HFFc6 (cell line): ENCODE data around the gene CPS1. TPM values are rescaled to one million over a fixed set of nuclear protein-coding genes. Genes with fewer than 3 reads are reported as not detected.

Experiments
- DNase-seq: peaks from one replicate; pipeline ENCODE4 v3.0.0-alpha.2; 2018
- H3K27ac Mint-ChIP-seq: 2 replicates; pipeline ENCODE4 v1.8.0; 2020; ENCODE audit warnings: mild to moderate bottlenecking, mixed read lengths
- H3K27me3 Mint-ChIP-seq: 2 replicates; pipeline ENCODE4 v1.8.0; 2021; ENCODE audit warnings: mild to moderate bottlenecking, moderate library complexity, mixed read lengths; ENCODE audit not compliant: insufficient read depth
- H3K36me3 Mint-ChIP-seq: 2 replicates; pipeline ENCODE4 v1.8.0; 2021; ENCODE audit warnings: low read depth, mixed read lengths
- H3K4me1 Mint-ChIP-seq: 2 replicates; pipeline ENCODE4 v1.8.0; 2020; ENCODE audit warnings: low read depth, mixed read lengths
- H3K4me3 Mint-ChIP-seq: 2 replicates; pipeline ENCODE4 v1.8.0; 2020; ENCODE audit warnings: mild to moderate bottlenecking, moderate library complexity, mixed read lengths
- H3K9me3 Mint-ChIP-seq: 2 replicates; pipeline ENCODE4 v1.8.0; 2020; ENCODE audit warnings: mild to moderate bottlenecking, mixed read lengths
- total RNA-seq, 6 experiments: library from RNA; stranded (reverse); fragmentation: NEBNext Ultra II Directional; extraction: Animal tissue kit (Norgen Biotek cat#: 25700); gene quantifications; 2 replicates in 1 of 6; 3 replicates in 5 of 6; pipeline ENCODE4 v1.2.3, GENCODE V29; 2021
- TF ChIP-seq, protein P1 (sequence below): fragments of 200-600 bp; sonication (generic); IDR thresholded peaks from 2 replicates; pipeline ENCODE4 v1.5.0; 2021; ENCODE audit warnings: antibody characterized with exemption, mild to moderate bottlenecking

CPS1 gene
- total RNA-seq, 6 experiments from 2014 or later = 1.6 to 5.2 (median 3.1) TPM

DNA sequence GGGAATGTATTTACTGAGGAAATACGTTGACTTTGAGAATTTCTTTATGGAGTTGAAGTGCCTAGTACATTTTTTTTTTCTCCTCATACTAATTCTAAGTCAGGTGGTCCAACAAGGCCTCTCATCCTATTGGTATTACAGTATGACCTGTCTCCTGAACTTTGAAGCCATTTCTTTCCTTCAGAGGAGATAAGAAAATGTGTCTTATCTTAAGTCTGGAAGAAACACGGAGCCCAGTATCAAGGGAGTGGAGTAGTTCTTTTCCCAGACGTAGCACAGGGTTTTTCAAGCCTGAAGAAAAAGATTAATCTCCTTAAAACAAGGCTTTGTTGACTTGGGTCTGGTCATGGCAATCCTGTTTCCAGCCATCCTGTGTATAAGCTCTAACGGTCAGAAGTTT is 11.6 kb upstream of the CPS1 start:
- TF ChIP-seq, protein P1, sequence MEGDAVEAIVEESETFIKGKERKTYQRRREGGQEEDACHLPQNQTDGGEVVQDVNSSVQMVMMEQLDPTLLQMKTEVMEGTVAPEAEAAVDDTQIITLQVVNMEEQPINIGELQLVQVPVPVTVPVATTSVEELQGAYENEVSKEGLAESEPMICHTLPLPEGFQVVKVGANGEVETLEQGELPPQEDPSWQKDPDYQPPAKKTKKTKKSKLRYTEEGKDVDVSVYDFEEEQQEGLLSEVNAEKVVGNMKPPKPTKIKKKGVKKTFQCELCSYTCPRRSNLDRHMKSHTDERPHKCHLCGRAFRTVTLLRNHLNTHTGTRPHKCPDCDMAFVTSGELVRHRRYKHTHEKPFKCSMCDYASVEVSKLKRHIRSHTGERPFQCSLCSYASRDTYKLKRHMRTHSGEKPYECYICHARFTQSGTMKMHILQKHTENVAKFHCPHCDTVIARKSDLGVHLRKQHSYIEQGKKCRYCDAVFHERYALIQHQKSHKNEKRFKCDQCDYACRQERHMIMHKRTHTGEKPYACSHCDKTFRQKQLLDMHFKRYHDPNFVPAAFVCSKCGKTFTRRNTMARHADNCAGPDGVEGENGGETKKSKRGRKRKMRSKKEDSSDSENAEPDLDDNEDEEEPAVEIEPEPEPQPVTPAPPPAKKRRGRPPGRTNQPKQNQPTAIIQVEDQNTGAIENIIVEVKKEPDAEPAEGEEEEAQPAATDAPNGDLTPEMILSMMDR = no peak
- Mint-ChIP-seq H3K36me3 (no peaks in the 10 kb centered on the region), H3K27me3 (no peaks in the 10 kb centered on the region), H3K9me3 (no peaks in the 10 kb centered on the region), H3K27ac (no peak overlapping the region), H3K4me3 (no peak overlapping the region), H3K4me1 (no peaks in the 10 kb centered on the region)
- no peak for DNase-seq

DNA sequence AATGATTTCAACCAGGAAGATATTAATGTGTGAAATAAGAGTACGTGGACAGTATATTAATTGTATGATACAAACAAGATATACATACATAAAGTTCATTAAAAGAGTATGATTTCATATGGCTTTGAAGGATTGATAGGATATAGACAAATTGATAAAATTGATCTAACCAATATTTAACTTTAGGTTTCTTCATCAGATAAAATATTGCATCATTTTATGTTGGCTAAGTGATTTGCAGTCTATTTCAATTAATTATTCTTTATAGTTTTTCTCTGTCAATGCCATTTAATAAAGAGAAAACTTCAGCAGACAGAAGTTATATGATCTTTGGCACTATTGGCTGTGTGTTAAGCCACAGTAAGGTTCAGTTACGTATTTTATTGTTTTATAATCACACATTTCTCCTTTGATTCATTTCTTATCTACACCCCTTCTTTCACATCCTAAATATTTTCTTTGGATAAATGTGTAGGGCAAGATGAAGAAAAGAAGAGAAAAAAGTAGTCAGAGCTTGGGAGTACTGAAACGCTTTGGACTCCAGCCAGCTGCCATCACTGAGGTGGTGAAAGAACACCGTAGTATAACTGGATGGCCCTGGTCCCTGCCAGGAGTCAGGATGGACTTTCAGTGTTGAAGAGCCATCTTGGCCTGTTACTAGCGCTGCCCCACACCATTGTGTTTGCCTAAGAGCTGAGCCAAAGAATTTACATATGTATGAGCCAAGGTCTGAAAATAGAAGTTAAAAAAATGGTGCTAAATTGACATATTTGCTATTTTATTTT is 9.8 kb upstream of the CPS1 start:
- Mint-ChIP-seq H3K36me3 (no peaks in the 10 kb centered on the region), H3K27ac (no peak overlapping the region), H3K9me3 (peaks cover 3% of the 10 kb centered on the region; the same call in 1 of the 2 replicates), H3K4me1 (no peaks in the 10 kb centered on the region), H3K4me3 (no peak overlapping the region), H3K27me3 (no peaks in the 10 kb centered on the region)
- TF ChIP-seq, protein P1 = no peak
- DNase-seq = no peak

DNA sequence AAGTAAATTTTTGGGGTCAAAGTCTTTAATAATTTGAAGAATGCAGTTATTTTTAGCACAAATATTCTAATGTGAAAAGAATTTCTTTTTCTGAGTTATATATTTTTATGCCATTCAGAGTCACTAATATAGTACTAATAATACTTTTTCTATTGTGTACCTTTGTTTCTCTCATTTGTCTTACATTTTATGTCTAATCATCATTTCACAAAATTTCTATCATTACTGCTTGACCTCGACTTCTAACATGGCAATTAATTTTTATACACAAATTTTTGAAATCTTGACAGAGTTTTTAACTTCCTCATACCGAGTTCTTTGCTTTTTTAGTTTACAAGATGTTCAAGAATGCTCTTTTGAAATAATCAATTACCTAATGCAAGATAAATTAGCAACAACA is 8.4 kb upstream of the CPS1 start:
- H3K27me3 Mint-ChIP-seq = no peaks in the 10 kb centered on the region
- H3K9me3 Mint-ChIP-seq = peaks cover 3% of the 10 kb centered on the region
- no peak overlapping the region for H3K4me3 Mint-ChIP-seq
- H3K4me1 Mint-ChIP-seq = no peaks in the 10 kb centered on the region
- H3K36me3 Mint-ChIP-seq = no peaks in the 10 kb centered on the region
- no peak for DNase-seq
- no peak overlapping the region for H3K27ac Mint-ChIP-seq
- TF ChIP-seq, protein P1 = no peak

DNA sequence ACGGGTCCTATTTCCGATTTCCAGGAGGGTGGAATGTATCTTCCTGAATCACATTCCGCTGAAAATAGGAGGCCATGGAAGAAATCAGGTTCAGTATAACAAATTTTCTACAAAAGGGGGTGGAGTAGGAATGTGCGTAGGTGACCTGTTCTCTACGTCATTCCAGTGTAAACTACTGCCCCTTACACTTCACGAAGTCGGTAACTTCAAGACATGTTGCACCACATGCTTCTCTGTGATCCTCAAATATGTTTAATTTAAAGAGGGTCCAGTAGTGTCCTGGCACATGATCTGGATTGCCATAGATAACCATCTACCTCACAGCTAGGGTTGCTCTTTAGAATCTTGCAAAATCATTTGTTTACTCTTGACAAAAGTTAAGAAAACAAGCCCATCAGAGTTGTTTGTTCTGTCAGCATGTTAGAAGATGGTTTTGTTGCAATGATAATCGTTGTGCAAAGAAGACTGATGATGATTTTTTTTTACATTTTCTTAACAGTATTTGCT is 7.5 kb upstream of the CPS1 start:
- no peak overlapping the region for H3K27ac Mint-ChIP-seq
- no peaks in the 10 kb centered on the region for H3K4me1 Mint-ChIP-seq
- H3K4me3 Mint-ChIP-seq = no peak overlapping the region
- H3K9me3 Mint-ChIP-seq = peaks cover 3% of the 10 kb centered on the region
- no peak for DNase-seq
- H3K36me3 Mint-ChIP-seq = no peaks in the 10 kb centered on the region
- no peaks in the 10 kb centered on the region for H3K27me3 Mint-ChIP-seq
- TF ChIP-seq, protein P1 = no peak

DNA sequence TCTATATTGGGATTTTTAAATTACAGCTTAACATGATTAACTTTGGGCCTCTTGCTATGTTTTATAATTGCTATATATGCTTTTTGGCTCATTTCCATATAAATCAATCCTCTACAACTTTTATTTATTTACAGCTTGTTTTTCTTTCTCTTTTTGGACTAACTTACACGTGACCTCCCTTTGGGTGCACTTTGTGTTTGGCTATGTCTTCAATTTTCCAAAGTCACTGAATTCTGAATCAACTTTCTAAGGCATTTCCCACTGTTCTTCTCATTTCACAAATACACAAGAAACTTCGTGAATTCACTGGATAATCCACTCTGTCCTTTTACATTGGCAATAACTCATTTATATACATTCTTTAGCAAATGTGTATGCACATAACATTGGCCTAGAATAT is 5.4 kb upstream of the CPS1 start:
- TF ChIP-seq, protein P1 = no peak
- no peaks in the 10 kb centered on the region for H3K36me3 Mint-ChIP-seq

More for the DNA sequence above, 5.4 kb upstream of the CPS1 start:
- Mint-ChIP-seq H3K27ac (no peak overlapping the region), H3K27me3 (no peaks in the 10 kb centered on the region), H3K4me3 (no peak overlapping the region), H3K4me1 (no peaks in the 10 kb centered on the region), H3K9me3 (peaks cover 3% of the 10 kb centered on the region)
- DNase-seq = no peak
